Measurements from ENCODE around the gene PRRC1.

PRRC1 gene

GRCh38 chr5:127595484-127596368, 78.3 kb downstream of the PRRC1 start:
- Histone ChIP-seq H3K36me3 (ENCODE audit: insufficient read depth, low read length) (no peaks in the 10 kb centered on the region), H3K4me1 (ENCODE audit: insufficient read depth, low read length, poor library complexity, severe bottlenecking) (no peaks in the 10 kb centered on the region), H3K4me2 (ENCODE audit: low read depth, low read length, poor library complexity, severe bottlenecking) (no peak overlapping the region), H2AFZ (ENCODE audit: low read length) (no peak overlapping the region), H3K79me2 (ENCODE audit: insufficient read depth, low read length) (no peaks in the 10 kb centered on the region), H3K27me3 (ENCODE audit: insufficient read depth, low read length, poor library complexity, severe bottlenecking) (no peaks in the 10 kb centered on the region), H4K20me1 (ENCODE audit: insufficient read depth, low read length, poor library complexity, severe bottlenecking) (no peaks in the 10 kb centered on the region), H3K9me2 (replicated peaks; ENCODE audit: low read depth, low read length) (no peaks in the 10 kb centered on the region), H3K9me3 (ENCODE audit: insufficient read depth, low read depth, low read length) (no peaks in the 10 kb centered on the region), H3K4me3 (ENCODE audit: low read length, poor library complexity, severe bottlenecking) (no peak overlapping the region), H3F3A (ENCODE audit: low read depth) (no peaks in the 10 kb centered on the region), H3K9ac (ENCODE audit: low read depth, low read length, poor library complexity, severe bottlenecking) (no peak overlapping the region)
- TF ChIP-seq EZH2phosphoT487 (IDR thresholded peaks at IDR 0.05; ENCODE audit: borderline replicate concordance) = no peak
- no peak for TF ChIP-seq CTCF (conservative IDR thresholded peaks at IDR 0.05; ENCODE audit: low read length)

- Histone ChIP-seq H3K9me3 (ENCODE audit: insufficient read depth, low read depth, low read length) (no peaks in the 10 kb centered on the region), H3K36me3 (ENCODE audit: insufficient read depth, low read length) (no peaks in the 10 kb centered on the region), H4K20me1 (ENCODE audit: insufficient read depth, low read length, poor library complexity, severe bottlenecking) (no peaks in the 10 kb centered on the region), H3K79me2 (ENCODE audit: insufficient read depth, low read length) (no peaks in the 10 kb centered on the region), H3K4me2 (ENCODE audit: low read depth, low read length, poor library complexity, severe bottlenecking) (no peak overlapping the region), H3K9ac (ENCODE audit: low read depth, low read length, poor library complexity, severe bottlenecking) (no peak overlapping the region), H3K27me3 (ENCODE audit: insufficient read depth, low read length, poor library complexity, severe bottlenecking) (no peaks in the 10 kb centered on the region), H3K9me2 (replicated peaks; ENCODE audit: low read depth, low read length) (no peaks in the 10 kb centered on the region), H2AFZ (ENCODE audit: low read length) (no peak overlapping the region), H3K4me3 (ENCODE audit: low read length, poor library complexity, severe bottlenecking) (no peak overlapping the region), H3F3A (ENCODE audit: low read depth) (no peaks in the 10 kb centered on the region), H3K4me1 (ENCODE audit: insufficient read depth, low read length, poor library complexity, severe bottlenecking) (no peaks in the 10 kb centered on the region)
- TF ChIP-seq EZH2phosphoT487 (IDR thresholded peaks at IDR 0.05; ENCODE audit: borderline replicate concordance) = no peak
- TF ChIP-seq CTCF (conservative IDR thresholded peaks at IDR 0.05; ENCODE audit: low read length) = no peak
These were observed 79.1 kb downstream of the PRRC1 start for GRCh38 chr5:127596501-127596900.

GRCh38 chr5:127599320-127599719, 81.9 kb downstream of the PRRC1 start:
- no peak overlapping the region for H3K4me3 ChIP-seq (ENCODE audit: low read length, poor library complexity, severe bottlenecking)
- H3F3A ChIP-seq (ENCODE audit: low read depth) = no peaks in the 10 kb centered on the region
- no peaks in the 10 kb centered on the region for H3K9me3 ChIP-seq (ENCODE audit: insufficient read depth, low read depth, low read length)
- H3K9ac ChIP-seq (ENCODE audit: low read depth, low read length, poor library complexity, severe bottlenecking) = no peak overlapping the region
- no peaks in the 10 kb centered on the region for H4K20me1 ChIP-seq (ENCODE audit: insufficient read depth, low read length, poor library complexity, severe bottlenecking)
- no peak for TF ChIP-seq CTCF (conservative IDR thresholded peaks at IDR 0.05; ENCODE audit: low read length)
- TF ChIP-seq EZH2phosphoT487 (IDR thresholded peaks at IDR 0.05; ENCODE audit: borderline replicate concordance) = no peak
- H3K4me2 ChIP-seq (ENCODE audit: low read depth, low read length, poor library complexity, severe bottlenecking) = no peak overlapping the region
- no peaks in the 10 kb centered on the region for H3K27me3 ChIP-seq (ENCODE audit: insufficient read depth, low read length, poor library complexity, severe bottlenecking)
- no peaks in the 10 kb centered on the region for H3K9me2 ChIP-seq (replicated peaks; ENCODE audit: low read depth, low read length)
- no peaks in the 10 kb centered on the region for H3K36me3 ChIP-seq (ENCODE audit: insufficient read depth, low read length)
- H2AFZ ChIP-seq (ENCODE audit: low read length) = no peak overlapping the region
- no peaks in the 10 kb centered on the region for H3K79me2 ChIP-seq (ENCODE audit: insufficient read depth, low read length)
- H3K4me1 ChIP-seq (ENCODE audit: insufficient read depth, low read length, poor library complexity, severe bottlenecking) = no peaks in the 10 kb centered on the region

Data from Loucy (cell line).